ENCODE results near the gene LGALS9. TPM values are rescaled to one million over a fixed set of nuclear protein-coding genes. Genes with fewer than 3 reads are reported as not detected.

LGALS9 gene
- total and polyA plus RNA-seq, 2 donors (not counting 1 experiment from before 2014, with no cell fraction given) = 65.9 to 197 TPM

DNA sequence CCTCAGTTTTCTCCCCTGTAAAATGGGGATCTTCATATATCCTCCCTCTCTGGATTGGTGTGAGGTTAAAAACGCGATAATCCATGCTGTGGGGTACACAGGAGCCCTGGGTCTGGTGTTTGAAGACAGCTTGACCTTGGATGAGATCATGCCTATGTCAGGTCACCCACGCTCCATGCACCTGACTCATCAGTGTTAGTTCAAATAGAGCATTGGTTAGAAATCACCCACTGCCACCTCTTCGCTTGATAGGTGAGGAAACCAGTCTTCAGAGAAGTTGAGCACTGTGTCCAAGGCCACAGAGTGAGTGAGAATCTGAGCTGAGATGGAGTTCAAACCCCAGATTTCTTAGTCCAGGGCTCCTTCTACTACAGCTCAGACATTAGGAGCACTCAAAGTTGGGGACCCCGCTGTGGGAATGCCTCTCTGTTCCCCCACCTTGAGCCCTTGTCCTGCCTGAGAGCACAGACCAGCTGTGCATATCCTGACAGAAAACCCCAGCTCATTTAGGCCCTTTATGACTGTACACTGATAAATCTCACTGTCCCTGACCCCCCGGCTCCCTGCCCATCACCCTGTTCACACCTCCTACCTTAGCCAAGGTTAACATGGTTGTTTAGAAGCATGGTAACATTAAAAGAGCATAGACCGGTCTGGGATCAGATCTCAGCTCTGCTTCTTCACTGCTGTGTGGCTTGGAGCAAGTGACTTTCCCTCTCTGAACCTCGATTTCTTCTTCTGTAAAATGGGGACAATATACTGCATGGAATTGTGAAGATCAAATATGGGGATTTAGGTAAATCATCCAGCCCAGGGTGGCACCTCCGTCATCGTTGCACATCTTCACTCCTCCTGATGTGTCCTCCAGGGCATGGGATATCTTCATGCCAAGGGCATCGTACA lies 22.4 kb upstream of the LGALS9 start:
- Histone ChIP-seq H3K4me2 (replicated peaks; ENCODE audit: low read depth, low read length, poor library complexity, severe bottlenecking) (no peak overlapping the region), H3K9me3 (ENCODE audit: control extremely low read depth in 1 of 3, control insufficient read depth in 2 of 3, insufficient read depth in 1 of 3, low read length in 2 of 3) (no peaks in the 10 kb centered on the region), H3K27ac (ENCODE audit: low read length in 2 of 2) (no peak overlapping the region), H3K36me3 (replicated peaks in 1 of 2; ENCODE audit: control extremely low read depth in 1 of 2, control insufficient read depth in 1 of 2, extremely low read depth in 1 of 2, insufficient read depth in 2 of 2, low read length in 1 of 2) (peaks cover 1 to 20% of the 10 kb centered on the region in 2 experiments), H3K79me2 (ENCODE audit: control insufficient read depth, insufficient read depth, low read length) (no peaks in the 10 kb centered on the region), H4K20me1 (ENCODE audit: control insufficient read depth, insufficient read depth, low read length, poor library complexity, severe bottlenecking) (peaks cover under 1% of the 10 kb centered on the region), H3K4me1 (ENCODE audit: control insufficient read depth in 2 of 2, insufficient read depth in 2 of 2, low read length in 2 of 2) (no peaks in the 10 kb centered on the region), H2AFZ (ENCODE audit: insufficient read depth, low read depth, low read length, poor library complexity, severe bottlenecking) (no peak overlapping the region), H3K27me3 (replicated peaks in 1 of 4; ENCODE audit: control extremely low read depth in 1 of 4, control insufficient read depth in 3 of 4, insufficient read depth in 4 of 4, low read length in 3 of 4) (no peaks in the 10 kb centered on the region), H3K9ac (ENCODE audit: low read length) (no peak overlapping the region), H3K4me3 (ENCODE audit: control extremely low read depth in 1 of 5, extremely low read depth in 1 of 5, insufficient read depth in 1 of 5, low read depth in 2 of 5, low read length in 4 of 5) (no peak overlapping the region)
- Mint-ChIP-seq H3K27ac (no peak overlapping the region), H3K4me3 (no peak overlapping the region), H3K4me1 (no peaks in the 10 kb centered on the region), H3K27me3 (no peaks in the 10 kb centered on the region), H3K9me3 (ENCODE audit: insufficient read depth) (no peaks in the 10 kb centered on the region)
- WGBS (ENCODE audit: insufficient coverage) = 100% methylated on average over 5 of the region's 11 CpGs
- ATAC-seq (ENCODE audit: low read depth) = no peak
- CTCF ChIA-PET = interaction anchor here (0.7 to 14.9 kb wide), 6 partner anchors 7 to 372 kb away, joined by 3 to 395 read pairs (median 5); no protein-coding TSS in a partner anchor
- POLR2A ChIA-PET = no interaction called here
- no peak for TF ChIP-seq CTCF (IDR thresholded peaks at IDR 0.05)
- TF ChIP-seq EZH2 (IDR thresholded peaks at IDR 0.05; ENCODE audit: borderline replicate concordance, insufficient read depth, low read depth, low read length, poor library complexity, severe bottlenecking) = no peak
- DNase-seq = no peak
- intact Hi-C loops (cut with micrococcal nuclease) = no loop called here
